Mucosa of gallbladder (tissue), 1 donor: ENCODE results near the gene SCRN1. TPM values are rescaled to one million over a fixed set of nuclear protein-coding genes. Genes with fewer than 3 reads are reported as not detected.

Source experiments
- DNase-seq: peaks from one replicate; pipeline ENCODE4 v3.0.0-alpha.2; 2020; ENCODE audit warnings: low spot score
- total RNA-seq: library from RNA; stranded (reverse); gene quantifications from one replicate; pipeline ENCODE4 v1.2.1, GENCODE V29; 2021
- donor health status: DM: no; HTN: no; CAD: no.

SCRN1 gene
- total RNA-seq, 1 donor from 2014 or later, result 63.9 TPM

GRCh38 chr7:30005464-30005863 is 15.9 kb upstream of the SCRN1 start:
- no peak for DNase-seq

- no peak for DNase-seq
Measured at GRCh38 chr7:30003098-30003497, 13.5 kb upstream of the SCRN1 start.

GRCh38 chr7:30001998-30002397 is 12.4 kb upstream of the SCRN1 start:
- no peak for DNase-seq

- DNase-seq, result no peak
Measured at GRCh38 chr7:29998489-29998888, 8.9 kb upstream of the SCRN1 start.

- DNase-seq, result no peak
Measured at GRCh38 chr7:29996321-29996720, 6.7 kb upstream of the SCRN1 start.

GRCh38 chr7:29995652-29996051 is 6.1 kb upstream of the SCRN1 start:
- no peak for DNase-seq

GRCh38 chr7:29993140-29993539 is 3.5 kb upstream of the SCRN1 start:
- no peak for DNase-seq

GRCh38 chr7:29991937-29992336 is 2.3 kb upstream of the SCRN1 start:
- DNase-seq, result no peak

GRCh38 chr7:29990931-29991330 is 1.3 kb upstream of the SCRN1 start:
- DNase-seq, result no peak

GRCh38 chr7:29988424-29989256 is 961 bp downstream of the SCRN1 start:
- peak; percentile 20 for DNase-seq

- DNase-seq, result no peak
Measured at GRCh38 chr7:29987811-29988317, 1.7 kb downstream of the SCRN1 start.

- no peak for DNase-seq
Measured at GRCh38 chr7:29987083-29987482, 2.5 kb downstream of the SCRN1 start.

GRCh38 chr7:29980151-29980550 is 9.4 kb downstream of the SCRN1 start:
- no peak for DNase-seq

- no peak for DNase-seq
Measured at GRCh38 chr7:29977886-29978651, 11.5 kb downstream of the SCRN1 start.

- no peak for DNase-seq
Measured at GRCh38 chr7:29976673-29977415, 12.8 kb downstream of the SCRN1 start.

- DNase-seq, result no peak
Measured at GRCh38 chr7:29976266-29976665, 13.3 kb downstream of the SCRN1 start.

- no peak for DNase-seq
Measured at GRCh38 chr7:29975561-29975960, 14.0 kb downstream of the SCRN1 start.

- no peak for DNase-seq
Measured at GRCh38 chr7:29974286-29974685, 15.3 kb downstream of the SCRN1 start.

- DNase-seq, result no peak
Measured at GRCh38 chr7:29972315-29972669, 17.3 kb downstream of the SCRN1 start.

- DNase-seq, result no peak
Measured at GRCh38 chr7:29971566-29972314, 17.9 kb downstream of the SCRN1 start.

- DNase-seq, result no peak
Measured at GRCh38 chr7:29970158-29970557, 19.4 kb downstream of the SCRN1 start.

- DNase-seq, result no peak
Measured at GRCh38 chr7:29969738-29970137, 19.9 kb downstream of the SCRN1 start.
